ELR (cell line): ENCODE measurements around the gene STAC3.

Source experiments
- DNase-seq: peaks from one replicate; pipeline ENCODE4 v3.0.0-alpha.2; 2015; ENCODE audit warnings: low read depth

Gene STAC3

GRCh38 chr12:57254506-57255280 lies 3.7 kb upstream of the STAC3 start:
- no peak for DNase-seq

- DNase-seq: no peak
Observed at GRCh38 chr12:57250541-57250940, 446 bp downstream of the STAC3 start.

DNA sequence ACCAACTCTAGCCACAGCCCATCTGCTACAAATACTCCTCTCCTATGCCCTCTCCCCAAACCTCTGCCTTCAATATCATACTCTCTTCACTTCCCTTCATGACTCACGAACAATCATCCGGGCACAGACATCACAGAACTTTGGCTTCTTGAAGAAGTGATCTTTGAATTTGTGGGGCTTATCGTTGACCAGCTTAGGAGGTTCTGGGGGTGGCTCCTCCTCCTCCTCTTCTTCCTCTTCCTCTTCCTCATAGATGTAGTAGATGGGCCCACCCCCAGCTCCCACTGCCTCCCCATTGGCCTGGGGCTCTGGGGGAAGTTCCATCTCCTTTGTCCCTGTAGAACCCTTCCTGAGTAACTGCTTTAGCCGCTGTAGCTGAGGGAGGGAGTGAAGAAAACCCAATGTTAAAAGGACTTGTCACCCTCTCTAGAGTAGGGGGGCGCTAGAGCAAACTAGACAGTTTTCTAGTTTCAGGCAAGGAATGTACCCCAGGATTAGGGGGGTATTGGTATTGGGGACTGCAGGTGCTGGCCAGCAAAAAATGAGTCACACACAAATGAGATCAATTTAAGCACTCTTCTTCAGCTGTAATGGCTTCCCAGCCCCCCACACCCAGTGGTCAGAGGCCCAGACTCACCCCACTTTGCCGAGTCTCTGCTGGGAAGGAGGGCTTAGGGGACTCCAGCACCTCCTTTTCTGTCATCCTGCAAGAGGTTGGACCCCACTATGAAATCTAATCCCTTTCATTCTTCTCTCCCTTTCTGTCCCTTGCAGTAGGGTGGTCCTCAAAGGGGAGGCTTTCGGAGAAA lies 1.8 kb downstream of the STAC3 start:
- no peak for DNase-seq

DNA sequence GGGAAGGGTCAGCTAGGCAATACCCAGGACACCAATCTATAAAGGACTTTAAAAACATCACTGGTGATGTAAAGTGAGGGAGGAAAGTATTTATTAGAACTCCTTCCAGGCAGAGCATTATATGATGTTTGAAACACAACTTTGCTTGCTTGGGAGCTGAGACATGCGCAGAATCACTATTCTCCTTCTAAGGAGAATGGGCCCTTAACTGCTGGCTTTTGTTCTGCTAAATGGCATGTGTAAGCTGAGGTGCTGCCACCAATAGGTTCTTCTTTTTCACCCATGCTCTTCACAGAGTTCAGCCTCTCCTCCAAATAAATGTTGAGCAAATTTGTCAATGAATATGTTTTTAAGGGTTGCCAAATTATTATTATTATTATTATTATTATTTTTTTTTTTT lies 3.9 kb downstream of the STAC3 start:
- no peak for DNase-seq

- DNase-seq: no peak
Observed at GRCh38 chr12:57244312-57244696, 6.7 kb downstream of the STAC3 start.

DNA sequence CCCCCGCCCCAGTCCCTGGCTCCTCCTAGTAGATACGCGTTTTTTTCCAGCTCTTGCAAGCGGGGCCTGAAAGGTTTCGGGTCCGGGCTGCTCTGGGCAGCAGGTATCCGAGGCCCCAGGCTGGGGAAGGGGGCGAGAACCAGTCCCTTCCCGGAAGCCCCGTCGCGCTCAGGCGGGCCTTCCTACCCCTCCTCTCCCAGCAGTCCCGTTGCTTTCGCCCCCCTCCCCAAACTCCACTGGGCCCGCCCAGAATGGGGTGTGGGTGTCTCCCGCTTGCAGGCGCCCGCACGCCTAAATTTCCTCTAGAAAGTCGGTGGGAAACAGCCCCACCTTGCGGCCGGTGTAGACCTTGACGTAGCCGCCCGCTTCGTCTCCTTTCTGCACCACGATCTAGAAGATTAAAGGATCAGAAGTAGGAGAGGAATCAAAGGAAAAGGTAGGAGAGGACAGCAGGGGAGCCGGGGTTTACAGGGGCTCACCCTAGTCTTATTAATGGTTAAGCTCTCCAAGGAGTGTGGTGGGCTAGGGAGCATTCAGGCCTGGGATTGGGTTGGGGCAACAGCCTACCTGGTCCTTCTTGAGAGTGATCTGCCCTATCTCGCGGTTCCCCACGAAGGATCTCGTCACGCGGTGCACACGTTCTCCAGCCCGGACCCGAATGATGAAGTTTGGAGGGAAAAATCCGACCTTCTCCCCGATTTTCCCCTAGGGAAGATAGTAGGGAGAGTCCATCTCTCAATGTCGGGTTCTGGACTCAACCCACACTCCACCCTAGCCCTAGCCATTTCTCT lies 7.3 kb downstream of the STAC3 start:
- DNase-seq: peak; percentile 77

GRCh38 chr12:57242691-57243454 lies 8.1 kb downstream of the STAC3 start:
- DNase-seq: peak; percentile 66

GRCh38 chr12:57242329-57242690 lies 8.7 kb downstream of the STAC3 start:
- DNase-seq: no peak

- no peak for DNase-seq
Observed at GRCh38 chr12:57241402-57242310, 9.3 kb downstream of the STAC3 start.

GRCh38 chr12:57240926-57241401 lies 10.0 kb downstream of the STAC3 start:
- peak; percentile 59 for DNase-seq

DNA sequence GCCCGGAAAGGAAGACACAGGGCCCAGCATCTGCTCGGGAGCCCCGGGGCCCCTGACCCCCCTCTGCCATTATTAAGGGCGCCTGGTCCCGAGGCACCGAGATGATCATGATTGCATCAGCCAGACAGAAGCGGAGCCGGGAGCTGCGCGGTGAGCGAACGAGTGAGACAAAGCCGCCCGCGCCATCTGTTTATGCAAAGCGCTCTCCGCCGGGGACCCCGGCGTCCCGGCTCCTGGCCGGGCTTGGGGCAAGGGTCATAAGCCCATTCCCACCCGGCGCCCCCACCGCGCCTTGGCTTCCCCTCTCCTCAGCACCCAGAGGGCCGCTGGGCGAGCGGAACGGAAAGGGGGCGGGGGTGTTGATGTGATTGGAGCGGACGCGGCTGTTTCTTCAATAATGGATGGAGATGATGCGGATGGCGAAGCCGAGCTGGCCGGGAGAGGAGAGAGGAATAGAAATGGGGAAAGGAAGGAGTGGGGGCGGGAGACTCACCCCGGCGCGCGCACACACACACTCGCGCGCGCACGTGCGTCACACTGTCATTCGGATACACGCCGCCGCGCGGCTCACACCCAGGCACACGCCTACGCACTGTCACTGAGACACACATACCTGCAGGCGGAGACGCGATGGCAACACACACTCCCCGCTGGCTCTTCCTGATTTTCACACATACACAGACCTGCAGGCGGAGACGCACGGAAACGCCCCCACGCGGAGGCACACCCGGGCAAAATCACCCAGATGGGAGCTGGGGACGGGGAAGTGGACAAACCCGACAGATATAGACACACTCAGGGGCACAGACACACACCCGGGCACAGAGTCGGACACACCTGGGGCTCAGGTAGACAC lies 10.7 kb downstream of the STAC3 start:
- peak; percentile 75 for DNase-seq

DNA sequence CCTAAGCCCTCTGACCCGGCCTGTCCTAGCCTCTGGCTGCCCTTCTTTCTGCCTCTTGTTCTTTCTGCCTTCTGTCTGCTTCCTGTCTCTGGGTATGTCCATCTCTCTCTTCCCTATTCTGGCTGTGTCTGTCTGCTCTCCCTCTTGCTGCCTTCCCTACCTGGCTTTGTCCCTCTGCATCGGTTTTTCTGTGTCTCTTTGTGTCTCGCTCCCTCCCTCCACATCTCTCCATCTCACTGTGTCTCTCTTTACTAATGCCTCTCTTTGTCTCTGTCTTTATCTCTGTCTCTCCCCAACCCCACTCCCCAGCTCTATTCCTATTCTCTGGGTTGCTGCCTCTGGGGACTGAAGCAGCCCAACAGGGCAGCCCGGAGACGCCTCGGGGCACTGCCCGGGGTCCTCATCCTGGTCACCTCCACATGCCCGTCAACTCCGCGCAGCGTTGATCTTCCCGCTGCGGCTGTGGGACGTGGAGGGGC lies 11.4 kb downstream of the STAC3 start:
- DNase-seq: no peak

GRCh38 chr12:57238854-57239554 lies 12.0 kb downstream of the STAC3 start:
- DNase-seq: peak; percentile 87

- DNase-seq: no peak
Observed at GRCh38 chr12:57237932-57238853, 12.8 kb downstream of the STAC3 start.

DNA sequence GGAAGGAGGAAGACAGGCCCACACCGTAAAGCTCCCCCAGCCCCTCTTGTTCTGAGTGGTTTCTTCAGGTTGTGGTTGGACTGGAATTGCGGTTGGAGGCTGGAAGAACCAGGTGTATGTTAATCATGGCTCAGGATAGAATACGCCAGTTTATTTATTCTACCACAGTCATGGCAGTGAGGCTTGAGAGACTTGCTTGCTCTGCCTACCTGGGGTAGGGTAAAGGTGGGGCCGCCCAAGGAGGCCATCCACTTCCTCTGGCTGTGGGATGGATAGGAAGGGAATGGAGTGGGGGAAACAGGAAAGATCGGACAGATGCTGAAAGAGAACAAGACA lies 13.4 kb downstream of the STAC3 start:
- no peak for DNase-seq

- peak; percentile 32 for DNase-seq
Observed at GRCh38 chr12:57236925-57237595, 13.9 kb downstream of the STAC3 start.

DNA sequence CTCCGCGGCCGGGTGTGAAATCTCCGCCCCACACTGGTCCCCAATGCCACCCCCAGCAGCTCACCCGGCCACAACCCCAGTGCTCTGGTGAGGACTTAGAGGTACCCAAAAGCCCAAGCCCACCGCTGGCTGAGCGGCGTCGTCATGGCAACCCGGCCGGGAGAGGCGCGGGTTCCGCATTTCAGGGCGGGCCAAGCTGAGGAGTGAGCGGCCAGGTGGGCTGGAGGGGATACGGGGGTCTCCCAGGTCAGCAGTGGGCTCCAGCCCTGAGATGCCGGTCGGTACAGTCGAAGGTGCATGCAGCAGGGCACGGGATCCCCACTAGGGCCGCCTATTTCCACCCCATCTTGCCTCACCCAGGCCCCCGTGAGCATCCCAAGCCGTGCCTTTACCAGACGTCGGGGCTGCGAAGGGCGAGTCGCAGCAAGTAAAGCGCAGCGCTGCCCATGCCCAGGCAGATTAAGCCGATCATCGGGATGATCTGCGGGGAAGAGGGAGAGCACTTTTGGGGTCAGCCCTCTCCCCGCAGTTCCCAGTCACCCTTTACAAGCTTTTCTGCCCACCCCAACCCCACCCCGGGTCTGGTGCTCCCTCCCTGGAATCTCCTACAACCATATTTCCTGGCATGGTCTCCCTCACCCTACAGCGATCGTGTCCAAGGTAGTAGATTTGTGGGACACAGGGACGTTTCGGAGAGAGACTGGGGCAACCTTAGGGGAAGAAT lies 14.6 kb downstream of the STAC3 start:
- no peak for DNase-seq
